GM13976 (cell line): Measurements from ENCODE around the gene HES1.

Source experiments
- DNase-seq: peaks from one replicate; pipeline ENCODE4 v3.0.0; 2012; ENCODE audit warnings: low spot score
- CTCF ChIP-seq: IDR thresholded peaks from 2 replicates; pipeline ENCODE4 v1.5.1; 2012; ENCODE audit warnings: borderline replicate concordance, mild to moderate bottlenecking; ENCODE audit not compliant: insufficient read depth; ENCODE audit errors: extremely low read depth, missing control alignments, control extremely low read depth
- in situ Hi-C: fragments of 300-500 bp; cut with MboI; formaldehyde crosslinking; loops from one replicate; pipeline ENCODE4 v1.12.0; 2022; ENCODE audit warnings: low sequenced_read_pairs, mixed read lengths, inconsistent platforms; ENCODE audit not compliant: unreplicated experiment

HES1 gene

GRCh38 chr3:194097141-194097882 lies 38.6 kb upstream of the HES1 start:
- no peak for DNase-seq
- TF ChIP-seq CTCF, result no peak
- in situ Hi-C loops, result no loop called here

- in situ Hi-C loops, result no loop called here
- DNase-seq, result no peak
- no peak for TF ChIP-seq CTCF
Observed at GRCh38 chr3:194098081-194098842, 37.7 kb upstream of the HES1 start.

- in situ Hi-C loops, result no loop called here
- DNase-seq, result no peak
- no peak for TF ChIP-seq CTCF
Observed at GRCh38 chr3:194098843-194099183, 37.1 kb upstream of the HES1 start.

- no peak for TF ChIP-seq CTCF
- in situ Hi-C loops, result no loop called here
Observed at GRCh38 chr3:194099215-194099614, 36.7 kb upstream of the HES1 start.

GRCh38 chr3:194100856-194101390 lies 35.0 kb upstream of the HES1 start:
- in situ Hi-C loops, result no loop called here
- peak; percentile 82 for DNase-seq

More at GRCh38 chr3:194099215-194099614, 36.7 kb upstream of the HES1 start:
- DNase-seq, result no peak

More at GRCh38 chr3:194100856-194101390, 35.0 kb upstream of the HES1 start:
- TF ChIP-seq CTCF, result no peak
